Measurements from ENCODE around the gene ZNF503.
"Not testable (repeated sequence)": the region's sequence is repeated elsewhere in the genome, so short reads cannot be mapped to it uniquely, and the experiment has no call there.

Gene ZNF503

DNA sequence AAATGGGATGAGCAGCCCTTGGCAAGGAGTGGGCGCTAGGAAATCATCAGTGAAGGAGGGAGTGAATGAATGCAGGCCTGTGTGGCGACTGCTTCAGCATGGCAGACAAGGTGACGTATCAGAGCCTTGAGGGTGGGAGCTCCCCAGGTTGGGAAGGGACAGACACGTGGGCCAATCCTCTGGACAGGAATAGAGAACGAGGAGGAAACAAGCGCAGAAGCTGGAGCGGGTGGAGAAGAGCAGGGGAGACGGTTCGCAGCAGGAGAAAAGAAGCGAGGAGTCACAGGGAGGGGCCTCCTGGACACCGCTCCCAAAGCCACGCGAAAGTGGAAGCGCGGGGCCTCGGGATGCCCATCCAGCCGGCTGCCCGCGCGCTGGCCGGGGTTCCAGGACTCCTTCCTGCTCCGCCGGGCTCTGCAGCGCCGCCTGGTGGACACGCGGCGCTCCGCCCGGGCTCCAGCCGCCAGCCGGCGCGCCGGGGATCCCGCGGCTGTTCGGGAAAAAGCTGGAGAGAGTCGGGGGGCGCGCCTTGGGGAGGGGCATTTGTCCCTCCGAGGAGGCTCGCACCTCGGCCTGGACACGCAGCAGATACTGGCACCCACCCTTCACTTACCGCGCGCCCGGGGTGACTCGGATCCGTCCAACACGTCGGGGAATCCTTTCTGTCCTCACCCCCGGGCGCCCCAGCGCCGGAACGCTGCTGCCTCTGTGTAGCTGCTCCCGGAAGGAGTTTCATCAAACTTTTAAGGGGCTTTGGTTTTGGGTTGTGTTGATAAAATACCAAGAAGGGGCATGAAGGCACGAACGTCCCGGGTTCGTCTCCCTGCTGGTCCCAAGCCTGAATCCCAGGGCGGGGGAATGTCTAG lies 6.3 kb downstream of the ZNF503 start:
- peak; percentile 76 for DNase-seq (ENCODE audit: low read depth, low spot score)

DNA sequence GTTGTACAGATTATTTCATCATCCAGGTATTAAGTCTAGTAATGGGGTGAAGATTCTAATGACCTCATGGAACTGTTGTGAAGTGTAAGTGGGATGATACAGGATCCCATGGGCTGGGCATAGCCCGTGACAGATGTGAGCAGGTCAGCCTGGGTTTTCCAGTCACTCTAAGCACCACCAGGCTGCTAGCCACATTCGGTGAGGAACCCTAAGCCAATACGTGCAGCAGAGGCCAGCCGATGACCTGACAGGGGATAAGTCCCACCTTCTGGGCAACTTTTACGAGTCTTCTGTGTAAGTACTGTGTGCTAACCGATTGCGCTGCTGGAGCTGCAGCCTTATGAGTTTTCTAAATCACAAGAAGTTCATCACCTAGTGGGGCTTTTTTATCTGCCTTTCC lies 7.3 kb downstream of the ZNF503 start:
- no peak for DNase-seq (ENCODE audit: low read depth, low spot score)

DNA sequence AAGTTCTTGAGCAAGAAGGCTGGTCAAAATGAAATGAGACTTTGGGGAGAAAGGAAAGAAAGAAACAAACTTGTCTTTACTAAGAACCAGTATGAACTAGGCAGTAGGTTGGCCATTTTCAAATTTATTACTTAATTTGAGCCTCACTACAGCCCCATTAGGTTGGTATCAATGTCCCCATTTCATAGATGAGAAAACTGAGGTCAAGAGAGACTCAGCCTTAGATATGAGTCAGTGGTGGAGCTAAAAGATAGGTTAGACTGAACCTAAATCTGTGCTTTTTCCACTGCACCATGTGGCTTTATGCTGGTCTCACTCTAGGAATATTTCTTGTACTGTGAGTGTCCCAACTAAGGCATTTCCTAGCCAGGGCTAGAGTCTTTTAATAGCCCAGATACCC lies 8.8 kb downstream of the ZNF503 start:
- no peak for DNase-seq (ENCODE audit: low read depth, low spot score)

DNA sequence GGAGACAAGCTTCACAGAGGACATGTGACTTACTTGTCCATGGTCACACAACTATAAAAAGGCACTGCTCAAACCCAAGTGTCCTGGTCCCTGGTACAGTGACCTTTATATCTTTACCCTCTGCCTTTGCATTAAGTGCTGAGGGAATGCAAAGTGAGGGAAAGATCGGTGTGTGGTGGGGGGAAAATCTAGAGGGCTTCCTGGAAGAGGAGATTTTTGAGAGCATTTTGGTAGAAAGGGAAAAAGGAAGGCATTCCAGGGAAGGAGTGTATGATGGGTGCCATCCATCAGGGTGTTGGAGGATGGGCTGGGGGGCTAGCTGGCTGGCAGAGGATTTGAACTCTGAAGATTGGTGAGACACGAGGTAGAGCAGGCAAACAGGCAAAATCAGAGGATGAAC lies 9.3 kb downstream of the ZNF503 start:
- no peak for DNase-seq (ENCODE audit: low read depth, low spot score)

DNA sequence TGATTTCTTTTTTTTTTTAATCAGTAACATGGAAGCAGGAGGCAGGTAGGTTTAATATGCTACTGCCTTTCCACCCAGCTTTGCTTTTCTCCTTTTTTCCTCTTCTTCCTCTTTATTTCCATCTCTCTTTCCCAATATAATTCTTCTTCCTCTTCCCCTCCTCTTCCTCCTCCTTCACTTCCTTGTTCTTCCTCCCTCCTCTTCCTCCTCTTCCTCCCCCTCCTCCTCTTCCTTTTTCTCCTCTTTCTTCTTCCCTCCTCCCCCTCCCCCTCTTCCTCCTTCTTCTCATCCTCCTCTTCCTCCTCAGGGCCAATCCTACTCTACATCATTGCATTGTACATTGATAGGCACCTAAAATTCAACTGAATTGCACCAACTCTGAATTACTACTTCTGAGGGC lies 11.4 kb downstream of the ZNF503 start:
- no peak for DNase-seq (ENCODE audit: low read depth, low spot score)

DNA sequence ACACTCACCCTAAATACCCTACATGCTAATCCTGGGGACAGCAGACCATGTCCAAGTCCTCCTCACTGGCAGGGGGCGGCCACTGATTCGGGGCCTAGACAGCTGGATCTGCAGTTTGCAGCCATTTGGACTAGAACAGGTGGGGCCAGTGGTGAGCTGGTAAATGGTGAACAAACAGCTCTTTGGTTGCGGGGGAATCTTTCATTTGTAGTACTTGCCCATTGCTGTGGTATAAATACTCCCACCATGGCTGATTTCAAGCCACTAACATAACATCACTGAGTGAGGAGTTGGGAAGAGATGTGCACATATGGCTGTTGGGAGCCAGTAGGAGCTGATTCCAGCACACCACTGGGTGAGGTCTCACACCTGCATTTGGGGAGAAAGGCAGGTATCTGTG lies 13.5 kb downstream of the ZNF503 start:
- DNase-seq (ENCODE audit: low read depth, low spot score), result no peak

DNA sequence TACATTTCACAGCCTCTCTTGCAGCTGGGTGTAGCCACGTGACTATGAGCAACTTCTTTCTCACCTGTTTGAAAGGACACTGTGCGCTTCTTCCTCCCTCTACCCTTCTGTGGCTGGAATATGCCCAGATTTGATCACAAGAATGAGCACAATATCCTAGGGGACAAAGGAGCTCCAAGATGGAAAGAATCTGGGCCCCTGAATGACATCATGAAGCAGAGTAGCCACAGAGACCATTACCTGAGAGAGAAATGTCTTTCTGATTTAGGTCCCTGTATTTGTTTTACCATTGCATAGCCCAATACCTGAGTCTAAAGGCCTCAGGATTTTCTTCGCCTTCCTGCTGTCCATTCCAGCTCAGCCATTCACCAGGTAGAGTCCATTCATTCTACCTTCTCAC lies 15.4 kb downstream of the ZNF503 start:
- DNase-seq (ENCODE audit: low read depth, low spot score), result no peak

DNA sequence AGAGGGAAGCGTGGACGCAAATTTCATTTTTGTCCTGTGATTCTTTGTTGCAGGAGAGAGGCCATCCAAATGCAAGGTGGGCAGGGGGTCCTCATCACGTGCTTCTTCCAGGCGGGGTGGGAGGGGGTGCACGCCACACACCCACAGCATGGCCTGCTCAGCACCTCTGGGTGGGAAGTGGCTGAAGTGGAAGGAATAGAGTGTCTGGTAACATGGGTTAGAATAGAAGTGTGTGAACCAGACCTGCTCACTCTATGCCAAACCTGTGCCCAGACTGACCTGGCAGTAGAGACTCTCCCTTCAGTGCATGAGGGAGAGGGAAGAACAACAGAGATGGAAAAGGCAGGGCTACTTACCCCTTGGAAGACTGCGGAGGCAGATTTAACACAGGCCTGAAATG lies 21.7 kb downstream of the ZNF503 start:
- DNase-seq (ENCODE audit: low read depth, low spot score), result no peak

DNA sequence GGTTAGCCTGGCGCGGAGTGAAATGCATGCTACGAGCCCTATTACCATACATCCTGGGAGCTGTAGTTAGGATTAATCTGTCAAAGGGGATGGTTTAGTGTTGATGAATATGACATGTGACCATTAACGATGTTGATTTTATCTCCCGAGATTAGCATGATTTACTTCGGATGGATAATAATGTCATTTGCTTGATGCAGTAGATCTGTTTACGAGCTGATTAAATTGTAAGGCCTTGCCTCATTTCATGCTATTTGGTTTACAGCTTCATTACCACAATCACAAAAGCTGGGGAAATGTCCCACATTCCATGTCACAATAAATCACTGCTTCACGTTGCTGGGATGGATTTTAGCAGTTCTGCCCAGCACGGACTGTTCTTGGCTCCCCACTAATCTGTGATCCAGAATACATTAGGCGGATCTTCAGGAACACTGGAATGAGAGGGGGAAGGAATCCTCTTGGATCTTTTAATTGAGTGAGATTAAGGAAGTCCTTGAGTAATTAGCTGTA lies 22.3 kb downstream of the ZNF503 start:
- peak; percentile 78 for DNase-seq (ENCODE audit: low read depth, low spot score)

DNA sequence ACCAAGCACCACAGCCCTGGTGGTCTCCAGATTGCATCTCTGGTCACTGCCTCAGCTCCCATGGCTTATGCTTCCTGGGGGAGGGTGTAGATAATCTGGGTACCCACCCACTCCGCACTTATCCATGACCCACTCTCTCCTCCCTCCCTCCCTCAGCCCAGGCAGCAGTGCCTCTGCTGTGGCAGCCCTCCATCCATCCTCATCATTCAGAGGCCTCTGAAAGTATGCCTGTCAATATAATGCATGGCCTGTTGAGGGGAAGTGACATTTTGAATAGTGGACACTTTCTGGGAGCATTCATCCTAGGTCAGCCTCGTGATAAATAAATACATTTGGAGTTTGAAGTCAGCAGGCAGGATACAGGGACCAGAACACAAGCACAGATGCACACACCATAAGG lies 23.2 kb downstream of the ZNF503 start:
- DNase-seq (ENCODE audit: low read depth, low spot score), result no peak

DNA sequence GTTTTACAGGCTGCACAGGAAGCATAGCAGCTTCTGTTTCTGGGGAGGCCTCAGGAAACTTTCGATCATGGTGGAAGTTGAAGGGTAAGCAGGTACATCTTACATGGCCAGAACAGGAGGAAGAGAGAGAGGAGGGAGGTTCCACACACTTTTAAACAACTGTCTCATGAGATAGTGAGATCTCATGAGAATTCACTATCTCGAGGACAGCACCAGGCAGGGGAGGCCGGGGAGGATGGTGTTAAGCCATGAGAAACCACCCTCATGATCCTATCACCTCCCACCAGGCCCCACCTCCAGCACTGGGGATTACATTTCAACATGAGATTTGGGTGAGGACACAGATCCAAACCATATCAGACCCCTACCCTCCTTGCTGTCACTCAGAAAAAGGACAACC lies 23.7 kb downstream of the ZNF503 start:
- DNase-seq (ENCODE audit: low read depth, low spot score), result no peak

DNA sequence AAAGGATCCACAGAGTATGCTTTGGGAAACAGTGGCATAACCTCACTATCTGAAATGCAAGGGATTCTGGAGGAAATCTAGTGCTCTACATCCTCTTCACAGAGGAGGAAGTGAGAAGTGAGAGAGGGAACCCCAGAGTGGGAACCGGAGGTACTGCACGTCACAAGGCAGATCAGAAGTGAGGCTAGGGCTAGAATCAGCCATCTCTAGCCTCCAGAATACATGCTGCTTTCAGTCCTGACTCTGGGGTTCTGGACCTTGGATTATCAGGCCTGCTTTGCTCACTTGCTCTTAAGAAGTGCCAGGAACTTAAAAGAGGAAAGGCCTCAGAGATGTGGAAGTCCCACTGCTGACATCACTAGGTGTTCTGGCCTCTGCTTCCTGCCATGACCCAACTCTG lies 25.7 kb downstream of the ZNF503 start:
- no peak for DNase-seq (ENCODE audit: low read depth, low spot score)

DNA sequence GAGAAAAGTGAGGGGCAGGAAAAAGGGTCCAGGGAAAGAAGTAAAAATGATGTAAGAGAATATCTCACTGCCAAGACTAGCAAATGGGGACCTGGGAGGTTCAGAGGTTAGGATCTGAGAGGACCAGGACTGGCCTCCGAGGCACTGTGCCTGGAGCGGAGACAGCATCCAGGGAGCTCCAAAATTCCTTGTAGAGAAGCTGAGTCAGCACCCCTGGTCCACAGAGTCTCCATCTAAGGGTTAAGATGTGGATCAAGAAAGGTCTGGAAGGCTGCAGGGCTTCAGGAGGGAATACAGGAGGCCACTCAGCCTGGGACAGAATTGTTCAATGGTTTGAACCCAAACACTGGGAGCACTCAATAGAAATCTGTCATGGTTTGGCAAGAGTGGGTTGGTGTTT lies 30.6 kb downstream of the ZNF503 start:
- DNase-seq (ENCODE audit: low read depth, low spot score), result no peak

DNA sequence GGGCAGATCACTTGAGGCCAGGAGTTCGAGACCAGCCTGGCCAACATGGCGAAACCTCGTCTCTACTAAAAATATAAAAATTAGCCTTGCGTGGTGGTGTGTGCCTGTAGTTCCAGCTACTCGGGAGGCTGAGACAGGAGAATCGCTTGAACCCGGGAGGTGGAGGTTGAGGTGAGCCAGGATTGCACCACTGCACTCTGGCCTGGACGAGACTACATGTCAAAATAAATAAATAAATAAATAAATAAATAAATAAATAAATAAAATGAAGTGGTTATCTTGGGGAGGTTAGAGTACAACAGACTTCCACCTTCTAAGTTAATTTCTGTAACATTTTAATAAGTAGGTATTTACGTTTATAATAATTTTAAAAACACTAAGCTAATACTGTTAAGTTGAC lies 31.7 kb downstream of the ZNF503 start:
- DNase-seq (ENCODE audit: low read depth, low spot score), result not testable (repeated sequence)

DNA sequence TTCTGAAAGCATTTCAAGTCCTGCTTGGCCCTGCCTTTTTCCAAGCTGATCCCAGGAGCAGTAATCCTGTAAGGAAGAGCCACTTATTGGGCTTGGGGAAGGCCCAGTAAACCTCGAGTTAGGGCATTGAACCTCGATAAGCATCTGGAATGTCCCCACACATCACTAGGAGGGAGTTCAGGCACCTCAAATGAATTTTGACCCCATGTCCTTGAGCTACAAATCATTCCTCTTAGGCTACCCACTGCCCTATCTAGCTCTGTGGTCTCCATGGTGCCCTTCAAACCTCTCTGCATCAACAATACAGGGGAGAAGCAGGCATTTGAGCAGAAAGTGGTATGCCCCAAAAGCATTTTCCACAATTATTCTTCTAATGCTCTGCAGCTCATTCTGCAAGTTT lies 33.7 kb downstream of the ZNF503 start:
- no peak for DNase-seq (ENCODE audit: low read depth, low spot score)

DNA sequence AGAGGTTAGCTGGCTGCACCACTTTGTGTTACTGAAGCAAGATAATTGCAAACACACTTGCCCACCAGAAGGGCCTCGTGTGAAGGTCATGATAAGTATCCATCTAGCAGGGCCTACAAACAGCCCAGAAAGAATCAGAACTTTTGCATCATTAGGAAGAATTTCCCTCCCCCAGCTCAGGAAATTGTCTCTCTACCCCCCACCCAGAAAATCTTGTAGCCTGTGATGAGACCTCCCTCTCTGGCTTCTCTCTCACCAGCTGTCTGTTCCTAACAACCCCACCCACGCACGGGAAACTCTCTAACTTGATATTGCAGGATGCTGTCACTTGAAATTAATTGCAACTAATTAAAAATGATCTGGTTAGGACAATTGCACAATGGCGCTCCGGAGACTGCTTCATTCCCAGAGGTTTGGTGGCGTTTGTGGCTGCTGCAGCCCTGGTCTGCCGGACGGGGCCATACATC lies 34.5 kb downstream of the ZNF503 start:
- DNase-seq (ENCODE audit: low read depth, low spot score), result no peak

DNA sequence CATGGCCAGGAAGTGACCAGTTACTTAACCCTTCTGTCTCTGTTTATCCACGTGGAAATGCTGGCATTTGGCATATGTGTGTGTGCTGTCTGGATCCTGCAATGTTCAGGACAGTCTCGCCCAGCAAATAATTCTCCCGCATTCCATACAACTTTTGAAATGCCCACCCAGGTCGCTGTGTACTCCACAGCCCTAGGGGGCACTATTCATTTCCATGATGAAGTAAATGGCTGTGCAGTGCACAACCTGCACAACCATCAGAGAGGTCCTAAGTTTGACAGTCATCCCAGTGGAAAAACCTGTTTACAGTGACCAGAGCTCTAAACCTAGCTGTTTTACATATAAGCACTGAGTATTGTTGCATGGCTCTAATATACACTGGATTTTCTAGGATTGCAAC lies 38.1 kb downstream of the ZNF503 start:
- no peak for DNase-seq (ENCODE audit: low read depth, low spot score)

DNA sequence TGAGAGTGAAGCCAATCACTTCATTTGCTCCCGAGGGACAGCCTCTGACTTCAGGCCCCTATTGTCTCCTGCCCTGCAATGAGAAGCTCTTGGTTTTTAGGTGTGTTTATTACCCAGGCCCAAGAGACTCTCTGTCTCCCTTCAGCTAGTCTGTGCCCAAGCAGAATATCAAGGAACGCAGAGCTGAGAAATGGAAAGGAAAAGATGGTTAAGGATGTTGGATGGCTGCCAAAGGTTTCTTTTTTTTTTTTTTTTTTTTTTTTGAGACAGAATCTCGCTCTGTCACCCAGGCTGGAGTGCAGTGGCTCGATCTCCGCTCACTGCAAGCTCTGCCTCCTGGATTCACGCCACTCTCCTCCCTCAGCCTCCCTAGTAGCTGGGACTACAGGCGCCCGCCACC lies 41.7 kb downstream of the ZNF503 start:
- DNase-seq (ENCODE audit: low read depth, low spot score), result not testable (repeated sequence)

DNA sequence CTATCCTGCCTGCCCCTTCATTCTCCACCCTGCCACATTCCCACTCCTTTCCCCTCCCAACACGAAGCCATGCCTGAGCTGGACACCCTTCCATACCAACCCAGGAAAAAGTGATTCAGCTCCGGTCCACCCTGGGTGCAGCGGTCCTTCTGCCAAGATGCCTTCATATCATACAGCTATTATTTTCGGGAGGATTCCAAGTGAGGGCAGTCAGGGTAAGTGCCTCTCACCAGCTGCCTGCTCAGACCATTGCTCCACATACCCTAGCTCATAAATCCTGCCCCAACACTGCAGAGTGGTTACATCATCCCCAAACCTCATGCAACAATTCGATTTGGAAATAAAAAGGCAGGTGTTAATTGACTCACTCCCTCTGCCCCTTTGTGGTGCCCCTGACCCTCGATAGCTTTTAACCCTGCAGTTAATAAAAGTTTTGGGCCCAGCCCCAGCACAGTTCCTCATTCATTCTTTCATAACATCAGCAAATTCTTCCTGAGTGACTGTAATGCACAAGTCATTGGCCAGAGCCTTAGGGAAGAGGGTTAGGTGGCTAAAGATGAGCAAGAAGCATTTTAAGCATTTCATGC lies 42.6 kb downstream of the ZNF503 start:
- peak; percentile 32 for DNase-seq (ENCODE audit: low read depth, low spot score)

DNA sequence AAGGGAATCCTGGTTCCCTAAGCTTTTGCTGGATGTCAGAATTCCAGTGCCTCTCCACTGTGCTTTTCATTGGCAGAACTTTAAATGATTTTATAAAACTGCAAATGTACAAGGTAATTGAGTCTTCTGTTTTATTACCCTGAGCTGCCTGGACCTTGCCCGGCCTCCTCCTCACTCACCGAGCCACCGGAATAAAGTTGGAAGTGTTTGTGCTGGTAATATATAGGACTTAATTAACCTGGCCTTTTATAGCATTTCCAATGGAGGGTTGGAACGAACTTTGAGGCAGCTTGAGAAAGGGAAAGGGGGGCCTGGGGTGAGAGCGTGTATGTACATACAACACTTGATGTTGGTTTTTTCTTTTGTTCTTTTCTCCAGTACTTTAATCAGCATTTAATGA lies 43.4 kb downstream of the ZNF503 start:
- DNase-seq (ENCODE audit: low read depth, low spot score), result no peak

DNA sequence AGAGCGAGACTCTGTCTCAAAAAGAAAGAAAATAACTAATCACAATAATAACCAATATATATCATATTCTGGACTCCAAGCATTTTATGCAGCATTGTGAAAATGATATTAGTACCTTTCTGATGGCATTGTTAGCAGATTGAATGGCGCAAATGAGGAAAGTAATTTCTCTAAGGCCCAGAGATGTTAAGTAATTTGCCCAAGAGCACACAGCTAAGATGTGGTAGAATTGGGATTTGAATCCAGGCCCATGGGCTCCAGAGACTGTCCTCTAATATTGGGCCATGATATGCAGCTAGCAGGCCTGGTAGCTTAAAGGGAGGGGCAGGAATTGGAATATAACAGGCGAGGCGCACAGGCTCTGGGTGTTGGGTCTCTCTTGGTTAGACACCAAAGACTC lies 44.1 kb downstream of the ZNF503 start:
- DNase-seq (ENCODE audit: low read depth, low spot score), result no peak

DNA sequence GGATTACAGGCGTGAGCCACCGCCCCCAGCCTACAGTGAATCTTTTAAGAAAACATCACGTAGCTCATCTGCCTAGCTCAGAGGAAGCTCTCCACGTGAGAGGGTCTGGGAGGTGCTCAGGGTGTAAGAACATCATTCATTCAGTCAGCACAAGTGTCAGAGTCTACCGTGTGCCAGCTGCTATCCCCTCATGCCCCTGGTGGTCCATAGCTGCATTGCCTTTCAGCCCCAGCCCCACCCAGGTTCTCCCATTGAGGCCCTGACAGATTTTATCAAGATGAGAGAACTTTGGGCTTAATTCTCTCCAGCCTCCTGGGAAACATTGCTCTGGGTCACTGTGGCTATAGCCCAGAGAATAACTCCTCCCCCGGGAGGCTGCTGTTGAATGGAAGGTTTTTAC lies 45.1 kb downstream of the ZNF503 start:
- DNase-seq (ENCODE audit: low read depth, low spot score), result no peak

DNA sequence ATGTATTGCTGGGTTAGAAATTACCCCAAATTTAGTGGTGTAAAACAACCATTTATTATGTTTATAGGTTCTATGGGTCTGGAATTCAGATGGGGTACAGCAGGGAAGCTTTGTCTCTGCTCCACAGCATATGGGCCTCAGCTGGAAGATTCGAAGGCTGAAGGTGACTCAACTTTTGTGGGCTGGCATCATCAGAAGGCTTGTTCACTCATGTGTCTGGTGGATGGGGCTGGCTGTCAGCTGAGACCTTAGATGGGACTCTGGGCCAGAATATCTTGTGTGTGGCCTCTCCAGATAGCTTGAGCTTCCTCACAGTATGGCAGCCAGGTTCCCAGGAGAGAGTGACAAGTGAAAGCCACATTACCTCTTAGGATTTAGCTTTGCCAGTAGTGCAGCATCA lies 45.9 kb downstream of the ZNF503 start:
- DNase-seq (ENCODE audit: low read depth, low spot score), result no peak
